C4-2B (cell line): ENCODE measurements around the gene CD200R1L.

Experiments used
- H3K27ac ChIP-seq: fragments of 450-650 bp; 2 replicates; pipeline ENCODE4 v1.5.1; 2017
- CTCF ChIP-seq: fragments of 450-650 bp; conservative IDR thresholded peaks from 2 replicates; pipeline ENCODE4 v1.5.1; 2017; ENCODE audit warnings: mild to moderate bottlenecking
- ZFX ChIP-seq: fragments of 450-650 bp; IDR thresholded peaks from 2 replicates; pipeline ENCODE4 v1.6.1; 2017

Gene CD200R1L

GRCh38 chr3:112822064-112823055, 24.3 kb downstream of the CD200R1L start:
- no peak for TF ChIP-seq ZFX
- no peak for TF ChIP-seq CTCF
- H3K27ac ChIP-seq, result no peak overlapping the region

GRCh38 chr3:112818289-112818688, 28.4 kb downstream of the CD200R1L start:
- TF ChIP-seq CTCF, result no peak
- TF ChIP-seq ZFX, result no peak
- no peak overlapping the region for H3K27ac ChIP-seq

- no peak for TF ChIP-seq CTCF
- TF ChIP-seq ZFX, result no peak
- H3K27ac ChIP-seq, result no peak overlapping the region
Observed at GRCh38 chr3:112817797-112818196, 28.9 kb downstream of the CD200R1L start.

GRCh38 chr3:112817271-112817670, 29.4 kb downstream of the CD200R1L start:
- TF ChIP-seq ZFX (no peak), CTCF (no peak)
- no peak overlapping the region for H3K27ac ChIP-seq

GRCh38 chr3:112815981-112816380, 30.7 kb downstream of the CD200R1L start:
- TF ChIP-seq CTCF, result no peak
- no peak for TF ChIP-seq ZFX
- H3K27ac ChIP-seq, result no peak overlapping the region

- H3K27ac ChIP-seq, result no peak overlapping the region
- TF ChIP-seq CTCF (peak; percentile 15; the same call in 1 of the 2 replicates), ZFX (no peak)
Observed at GRCh38 chr3:112814266-112814665, 32.4 kb downstream of the CD200R1L start.

GRCh38 chr3:112813723-112814171, 32.9 kb downstream of the CD200R1L start:
- TF ChIP-seq CTCF (no peak), ZFX (no peak)
- no peak overlapping the region for H3K27ac ChIP-seq
